ENCODE results near the gene PDE7B. TPM values are rescaled to one million over a fixed set of nuclear protein-coding genes. Genes with fewer than 3 reads are reported as not detected.

Gene PDE7B
- total RNA-seq, 1 donor from 2014 or later, result 0.62 TPM

DNA sequence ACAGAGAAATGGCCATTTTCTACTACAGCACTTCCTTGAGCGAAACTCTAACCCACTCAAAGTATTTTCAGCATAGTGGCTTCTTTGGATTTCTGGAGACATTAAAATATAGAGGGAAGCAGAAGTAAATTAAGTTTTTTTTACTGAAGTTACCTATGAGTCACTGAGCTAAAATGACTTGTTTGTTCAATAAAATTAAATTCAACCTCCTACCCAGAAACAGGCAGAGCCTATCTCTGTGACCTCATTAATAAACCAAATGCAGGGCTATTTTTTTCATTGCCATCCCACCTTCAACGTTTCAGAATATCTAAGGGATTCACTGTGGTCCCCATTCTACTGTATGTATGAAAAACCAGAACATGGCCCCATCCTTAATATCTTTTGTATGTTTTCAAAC lies 265.6 kb downstream of the PDE7B start:
- TF ChIP-seq, protein P1, sequence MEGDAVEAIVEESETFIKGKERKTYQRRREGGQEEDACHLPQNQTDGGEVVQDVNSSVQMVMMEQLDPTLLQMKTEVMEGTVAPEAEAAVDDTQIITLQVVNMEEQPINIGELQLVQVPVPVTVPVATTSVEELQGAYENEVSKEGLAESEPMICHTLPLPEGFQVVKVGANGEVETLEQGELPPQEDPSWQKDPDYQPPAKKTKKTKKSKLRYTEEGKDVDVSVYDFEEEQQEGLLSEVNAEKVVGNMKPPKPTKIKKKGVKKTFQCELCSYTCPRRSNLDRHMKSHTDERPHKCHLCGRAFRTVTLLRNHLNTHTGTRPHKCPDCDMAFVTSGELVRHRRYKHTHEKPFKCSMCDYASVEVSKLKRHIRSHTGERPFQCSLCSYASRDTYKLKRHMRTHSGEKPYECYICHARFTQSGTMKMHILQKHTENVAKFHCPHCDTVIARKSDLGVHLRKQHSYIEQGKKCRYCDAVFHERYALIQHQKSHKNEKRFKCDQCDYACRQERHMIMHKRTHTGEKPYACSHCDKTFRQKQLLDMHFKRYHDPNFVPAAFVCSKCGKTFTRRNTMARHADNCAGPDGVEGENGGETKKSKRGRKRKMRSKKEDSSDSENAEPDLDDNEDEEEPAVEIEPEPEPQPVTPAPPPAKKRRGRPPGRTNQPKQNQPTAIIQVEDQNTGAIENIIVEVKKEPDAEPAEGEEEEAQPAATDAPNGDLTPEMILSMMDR (IDR thresholded peaks at IDR 0.05; ENCODE audit: unreplicated experiment), result no peak
- H3K27me3 Mint-ChIP-seq (ENCODE audit: unreplicated experiment), result peaks cover 2% of the 10 kb centered on the region
- H3K4me3 Mint-ChIP-seq (ENCODE audit: unreplicated experiment), result no peak overlapping the region

DNA sequence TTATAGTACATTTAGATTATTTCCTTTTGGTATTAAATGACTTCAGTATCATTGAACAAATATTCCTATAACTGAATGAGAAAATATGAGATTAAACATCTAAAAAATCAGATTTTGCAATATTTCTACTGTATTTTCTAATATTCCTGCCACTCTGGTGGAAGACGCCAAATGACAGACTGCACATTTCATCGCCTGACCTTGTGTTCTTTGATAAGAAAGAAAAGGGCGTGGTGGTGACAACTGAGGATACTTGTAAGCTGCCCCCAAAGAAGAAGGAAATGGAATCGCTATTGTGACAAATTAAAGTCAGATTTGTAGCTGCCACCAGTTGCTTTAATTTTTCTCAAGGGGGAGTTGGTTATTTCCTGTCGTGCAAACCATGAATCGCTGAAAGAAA lies 267.3 kb downstream of the PDE7B start:
- Mint-ChIP-seq H3K36me3 (ENCODE audit: low read depth, unreplicated experiment) (no peaks in the 10 kb centered on the region), H3K27ac (ENCODE audit: unreplicated experiment) (no peak overlapping the region), H3K4me3 (ENCODE audit: unreplicated experiment) (no peak overlapping the region), H3K27me3 (ENCODE audit: unreplicated experiment) (peaks cover 2% of the 10 kb centered on the region), H3K9me3 (ENCODE audit: unreplicated experiment) (no peaks in the 10 kb centered on the region), H3K4me1 (ENCODE audit: unreplicated experiment) (peaks cover 8% of the 10 kb centered on the region)
- DNase-seq (ENCODE audit: low spot score), result no peak
- TF ChIP-seq, protein P1 (IDR thresholded peaks at IDR 0.05; ENCODE audit: unreplicated experiment), result no peak

More for the DNA sequence above, 265.6 kb downstream of the PDE7B start:
- H3K36me3 Mint-ChIP-seq (ENCODE audit: low read depth, unreplicated experiment), result no peaks in the 10 kb centered on the region
- DNase-seq (ENCODE audit: low spot score), result no peak
- H3K4me1 Mint-ChIP-seq (ENCODE audit: unreplicated experiment), result peaks cover 13% of the 10 kb centered on the region
- no peak overlapping the region for H3K27ac Mint-ChIP-seq (ENCODE audit: unreplicated experiment)
- no peaks in the 10 kb centered on the region for H3K9me3 Mint-ChIP-seq (ENCODE audit: unreplicated experiment)

DNA sequence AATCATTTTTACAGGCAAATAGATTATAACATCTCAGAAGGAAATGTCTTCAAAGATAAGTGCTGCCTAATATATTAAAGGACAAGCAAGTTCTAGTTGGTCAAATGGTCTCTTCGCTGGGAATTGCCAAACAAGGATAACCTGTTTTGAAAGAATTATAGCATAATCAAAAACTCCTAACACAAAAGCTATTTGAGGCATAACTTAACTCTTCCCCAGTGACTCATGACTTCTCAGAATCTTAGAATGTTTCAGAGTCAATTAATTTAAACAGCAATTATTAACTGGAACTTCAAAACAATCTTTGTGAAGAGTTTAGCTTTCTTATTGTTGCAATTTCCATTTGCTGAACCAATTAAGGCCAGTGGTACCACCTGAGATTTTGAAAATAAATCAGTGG lies 272.0 kb downstream of the PDE7B start:
- H3K36me3 Mint-ChIP-seq (ENCODE audit: low read depth, unreplicated experiment), result no peaks in the 10 kb centered on the region
- no peak overlapping the region for H3K4me3 Mint-ChIP-seq (ENCODE audit: unreplicated experiment)
- no peak for DNase-seq (ENCODE audit: low spot score)
- no peaks in the 10 kb centered on the region for H3K27me3 Mint-ChIP-seq (ENCODE audit: unreplicated experiment)
- TF ChIP-seq, protein P1 (IDR thresholded peaks at IDR 0.05; ENCODE audit: unreplicated experiment), result no peak
- H3K4me1 Mint-ChIP-seq (ENCODE audit: unreplicated experiment), result no peaks in the 10 kb centered on the region
- H3K9me3 Mint-ChIP-seq (ENCODE audit: unreplicated experiment), result no peaks in the 10 kb centered on the region
- H3K27ac Mint-ChIP-seq (ENCODE audit: unreplicated experiment), result no peak overlapping the region

DNA sequence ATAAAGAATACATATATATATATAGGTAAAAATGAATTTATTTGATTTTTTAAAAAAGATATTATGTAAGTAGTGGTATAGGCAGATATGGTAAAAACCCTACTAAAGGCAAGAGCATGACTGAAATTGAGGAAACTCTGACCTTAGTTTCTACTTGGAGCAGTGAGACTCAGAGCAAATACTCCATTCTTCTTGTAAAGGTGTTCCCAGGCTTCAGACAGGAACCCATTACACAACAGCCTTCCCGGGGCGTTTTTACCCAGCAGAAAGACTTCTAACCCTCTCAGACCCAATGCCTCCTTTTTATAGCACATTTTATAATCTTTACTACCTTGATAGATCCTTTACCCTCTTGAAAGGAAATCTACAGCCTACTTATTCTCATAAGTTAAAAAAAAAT lies 274.1 kb downstream of the PDE7B start:
- Mint-ChIP-seq H3K27ac (ENCODE audit: unreplicated experiment) (no peak overlapping the region), H3K27me3 (ENCODE audit: unreplicated experiment) (no peaks in the 10 kb centered on the region), H3K36me3 (ENCODE audit: low read depth, unreplicated experiment) (no peaks in the 10 kb centered on the region), H3K9me3 (ENCODE audit: unreplicated experiment) (no peaks in the 10 kb centered on the region), H3K4me3 (ENCODE audit: unreplicated experiment) (no peak overlapping the region), H3K4me1 (ENCODE audit: unreplicated experiment) (no peaks in the 10 kb centered on the region)
- TF ChIP-seq, protein P1 (IDR thresholded peaks at IDR 0.05; ENCODE audit: unreplicated experiment), result no peak
- no peak for DNase-seq (ENCODE audit: low spot score)

DNA sequence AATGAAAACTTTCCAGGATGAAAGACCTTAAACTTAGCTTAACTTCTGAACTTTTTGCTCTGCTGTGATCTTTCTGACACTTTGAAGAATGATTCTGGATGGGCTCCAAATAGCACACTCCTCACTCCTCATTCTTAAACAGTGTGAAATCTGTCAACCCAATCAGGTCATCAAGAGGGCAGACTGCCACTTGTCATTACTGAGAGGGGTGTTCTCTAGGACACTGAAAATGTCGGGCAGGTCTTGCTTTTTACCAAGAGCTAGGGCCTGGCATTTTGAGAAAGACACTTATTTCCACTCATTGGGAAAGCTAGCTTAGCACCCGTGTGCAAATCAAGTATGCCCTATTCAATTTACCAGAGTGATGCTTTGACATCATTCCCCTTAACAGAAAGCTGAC lies 276.4 kb downstream of the PDE7B start:
- H3K9me3 Mint-ChIP-seq (ENCODE audit: unreplicated experiment), result no peaks in the 10 kb centered on the region
- TF ChIP-seq, protein P1 (IDR thresholded peaks at IDR 0.05; ENCODE audit: unreplicated experiment), result no peak
- DNase-seq (ENCODE audit: low spot score), result no peak

More for the DNA sequence above, 276.4 kb downstream of the PDE7B start:
- Mint-ChIP-seq H3K36me3 (ENCODE audit: low read depth, unreplicated experiment) (no peaks in the 10 kb centered on the region), H3K27ac (ENCODE audit: unreplicated experiment) (no peak overlapping the region), H3K4me1 (ENCODE audit: unreplicated experiment) (no peaks in the 10 kb centered on the region), H3K27me3 (ENCODE audit: unreplicated experiment) (no peaks in the 10 kb centered on the region), H3K4me3 (ENCODE audit: unreplicated experiment) (no peak overlapping the region)

Measured in endothelial cell (in vitro differentiated cells).